HepG2 (cell line): Measurements from ENCODE around the gene EP300. TPM values are rescaled to one million over a fixed set of nuclear protein-coding genes. Genes with fewer than 3 reads are reported as not detected.

Experiments used
- ATAC-seq: fragments of 200-7000 bp; cut with Tn5 transposase; 3 replicates; pipeline ENCODE4 v1.9.1; 2020; ENCODE audit warnings: mild to moderate bottlenecking, moderate library complexity
- BruUV-seq: library from RNA; stranded (reverse); fragments of 400-500 nt; replicated peaks from 2 replicates; lab custom pipeline; 2021; lab: Mats Ljungman, UMichigan
- CTCF ChIA-PET: fragments of 300-600 bp; formaldehyde crosslinking; extraction: SDS; loops from one replicate; lab custom pipeline; 2021; ENCODE audit warnings: low total read pairs, inconsistent platforms, low intra/inter-chr PET ratio; lab: Yijun Ruan, JAX
- POLR2A ChIA-PET: fragments of 350-600 bp; sonication (Branson Sonifier 250); formaldehyde crosslinking; loops from one replicate; lab custom pipeline; 2020; ENCODE audit warnings: antibody characterized with exemption, inconsistent platforms; lab: Yijun Ruan, JAX
- DNase-seq: peaks from one replicate; pipeline ENCODE4 v3.0.0-alpha.2; 2015; ENCODE audit warnings: low spot score
- FAIRE-seq: peaks from 3 replicates; lab custom pipeline; 2011; peaks lifted over from hg19 to GRCh38; lab: Jason Lieb, UNC
- H2AFZ ChIP-seq: one replicate; pipeline ENCODE4 v1.6.1; 2011; ENCODE audit warnings: low read length, inconsistent platforms
- H3K27ac ChIP-seq: fragments of 300-600 bp; 3 replicates; pipeline ENCODE4 v1.8.0; 2011; ENCODE audit warnings: mixed run types, mild to moderate bottlenecking, mixed read lengths, low read length, inconsistent platforms; ENCODE audit not compliant: insufficient read depth; ENCODE audit errors: extremely low read length
- H3K27me3 ChIP-seq, 2 experiments: fragments of 200-600 bp in 1 of 2; 2 replicates in 1 of 2; 3 replicates in 1 of 2; pipeline versions ENCODE4 v1.6.0 to v1.8.0; 2011; ENCODE audit warnings: low read length in 2 of 2, mild to moderate bottlenecking in 2 of 2, moderate library complexity in 2 of 2, inconsistent platforms in 1 of 2; ENCODE audit not compliant: insufficient read depth in 2 of 2, control insufficient read depth in 1 of 2
- H3K36me3 ChIP-seq, 2 experiments: fragments of 200-600 bp in 1 of 2; replicated peaks in 1 of 2; 2 replicates in 1 of 2; 3 replicates in 1 of 2; pipeline versions ENCODE4 v1.5.1 to v1.8.0; 2011; ENCODE audit warnings: low read length in 2 of 2, inconsistent platforms in 1 of 2; ENCODE audit not compliant: insufficient read depth in 2 of 2, control insufficient read depth in 1 of 2
- H3K4me1 ChIP-seq: 2 replicates; pipeline ENCODE4 v1.5.1; 2012; ENCODE audit warnings: low read length, inconsistent platforms; ENCODE audit not compliant: insufficient read depth
- H3K4me2 ChIP-seq: 2 replicates; pipeline ENCODE4 v1.6.0; 2011; ENCODE audit warnings: low read depth, low read length, inconsistent platforms
- H3K4me3 ChIP-seq, 3 experiments: fragments of 200-600 bp in 1 of 3; sonication (generic), shearing (Covaris generic) in 1 of 3; replicated peaks in 1 of 3; 2 replicates each; pipeline ENCODE4 v1.5.1; 2011 to 2016; ENCODE audit warnings: low read length in 3 of 3, inconsistent platforms in 2 of 3, low read depth in 2 of 3, mild to moderate bottlenecking in 2 of 3, control low read depth in 1 of 3, mixed read lengths in 1 of 3; ENCODE audit not compliant: insufficient read depth in 1 of 3
- H3K79me2 ChIP-seq: one replicate; pipeline ENCODE4 v1.6.1; 2011; ENCODE audit warnings: low read length, inconsistent platforms; ENCODE audit not compliant: insufficient read depth
- H3K9ac ChIP-seq: 2 replicates; pipeline ENCODE4 v1.6.0; 2011; ENCODE audit warnings: mild to moderate bottlenecking, low read depth, low read length, inconsistent platforms; ENCODE audit not compliant: insufficient read depth
- H3K9me3 ChIP-seq: 2 replicates; pipeline ENCODE4 v1.5.1; 2012; ENCODE audit warnings: mild to moderate bottlenecking, low read length
- H4K20me1 ChIP-seq: 2 replicates; pipeline ENCODE4 v1.6.0; 2011; ENCODE audit warnings: inconsistent platforms, mild to moderate bottlenecking, low read length, moderate library complexity; ENCODE audit not compliant: insufficient read depth
- DZIP1 ChIP-seq: sonication (generic); formaldehyde crosslinking; IDR thresholded peaks from 2 replicates; pipeline ENCODE4 v1.5.0; 2020; ENCODE audit warnings: mild to moderate bottlenecking, missing genetic modification reagents
- GFI1 ChIP-seq: sonication (generic); formaldehyde crosslinking; IDR thresholded peaks from 2 replicates; pipeline ENCODE4 v1.5.0; 2020; ENCODE audit warnings: missing genetic modification reagents, mild to moderate bottlenecking, borderline replicate concordance
- HOXA3 ChIP-seq: sonication (generic); formaldehyde crosslinking; IDR thresholded peaks from 2 replicates; pipeline ENCODE4 v1.5.0; 2020; ENCODE audit warnings: missing genetic modification reagents
- HOXA9 ChIP-seq: sonication (generic); formaldehyde crosslinking; IDR thresholded peaks from 2 replicates; pipeline ENCODE4 v1.8.1; 2022; ENCODE audit warnings: missing genetic modification reagents, mild to moderate bottlenecking, moderate library complexity, borderline replicate concordance
- NFKBIZ ChIP-seq: IDR thresholded peaks from 2 replicates; pipeline ENCODE4 v1.6.1; 2018; ENCODE audit warnings: missing genetic modification reagents, missing compliant biosample characterization
- ZBTB26 ChIP-seq: IDR thresholded peaks from 2 replicates; pipeline ENCODE4 v1.6.1; 2016; ENCODE audit warnings: missing compliant biosample characterization, missing genetic modification reagents, borderline replicate concordance
- ZBTB38 ChIP-seq: sonication (generic); formaldehyde crosslinking; IDR thresholded peaks from 2 replicates; pipeline ENCODE4 v1.5.1; 2020; ENCODE audit warnings: mild to moderate bottlenecking, missing genetic modification reagents
- ZEB1 ChIP-seq: IDR thresholded peaks from 2 replicates; pipeline ENCODE4 v1.6.1; 2012; ENCODE audit warnings: mild to moderate bottlenecking, low read depth, inconsistent platforms; ENCODE audit not compliant: insufficient replicate concordance
- ZNF124 ChIP-seq: sonication (generic); formaldehyde crosslinking; IDR thresholded peaks from 2 replicates; pipeline ENCODE4 v1.4.0; 2020; ENCODE audit warnings: missing genetic modification reagents
- ZNF292 ChIP-seq: sonication (generic); formaldehyde crosslinking; IDR thresholded peaks from 2 replicates; pipeline ENCODE4 v1.8.1; 2022; ENCODE audit warnings: mild to moderate bottlenecking, low read depth, missing genetic modification reagents, borderline replicate concordance
- ZNF556 ChIP-seq: sonication (generic); formaldehyde crosslinking; IDR thresholded peaks from 2 replicates; pipeline ENCODE4 v1.4.0; 2020; ENCODE audit warnings: mild to moderate bottlenecking, missing genetic modification reagents, borderline replicate concordance
- ZNF589 ChIP-seq: sonication (generic); formaldehyde crosslinking; conservative IDR thresholded peaks from 2 replicates; pipeline ENCODE4 v1.8.0; 2022; ENCODE audit warnings: mild to moderate bottlenecking, moderate library complexity, missing genetic modification reagents
- ZNF839 ChIP-seq: sonication (generic); formaldehyde crosslinking; IDR thresholded peaks from 2 replicates; pipeline ENCODE4 v1.4.0; 2020; ENCODE audit warnings: missing genetic modification reagents, mild to moderate bottlenecking, borderline replicate concordance
- WGBS: methylation state at CpG from one replicate; pipeline ENCODE4 v1.1.6; 2017; ENCODE audit warnings: low lambda C conversion rate; 5-methylcytosine and 5-hydroxymethylcytosine counted together
- in situ Hi-C: cut with HindIII; loops from 2 replicates; pipeline ENCODE4 v1.10.0; 2017; ENCODE audit warnings: low pct_unique_long_range_greater_than_20kb; ENCODE audit not compliant: extremely low pct_ligation_motif_present
- intact Hi-C: fragments of 100-400 bp; cut with micrococcal nuclease; formaldehyde crosslinking; loops from one replicate; pipeline ENCODE4 v1.10.0; 2022; ENCODE audit not compliant: unreplicated experiment
- polyA plus RNA-seq, 8 experiments: library from polyadenylated mRNA; depleted of rRNA in 3 of 8; stranded (reverse) in 7 of 8; unstranded in 1 of 8; fragments of >200 nt; fragmentation: Illumina TruSeq in 4 of 8; extraction: Trizol in 4 of 8; gene quantifications; 2 replicates each; pipeline versions ENCODE4 v1.2.1 to v1.2.3, GENCODE V29; 2011 to 2016; ENCODE audit warnings: low read depth in 4 of 8, missing spikeins in 1 of 8, mixed read lengths in 1 of 8; ENCODE audit not compliant: insufficient read depth in 1 of 8
- total RNA-seq, 5 experiments: library from RNA; depleted of rRNA; stranded (reverse); fragments of >200 nt; fragmentation: Illumina TruSeq; extraction: Trizol; gene quantifications; 2 replicates each; pipeline ENCODE4 v1.2.3, GENCODE V29; 2016; ENCODE audit warnings: low read depth in 1 of 5

EP300 gene
- total and polyA plus RNA-seq, 2 of the 13 experiments (the other 11 are each of a cell fraction or from before 2014, with no cell fraction given): 13.6 to 14.9 TPM

DNA sequence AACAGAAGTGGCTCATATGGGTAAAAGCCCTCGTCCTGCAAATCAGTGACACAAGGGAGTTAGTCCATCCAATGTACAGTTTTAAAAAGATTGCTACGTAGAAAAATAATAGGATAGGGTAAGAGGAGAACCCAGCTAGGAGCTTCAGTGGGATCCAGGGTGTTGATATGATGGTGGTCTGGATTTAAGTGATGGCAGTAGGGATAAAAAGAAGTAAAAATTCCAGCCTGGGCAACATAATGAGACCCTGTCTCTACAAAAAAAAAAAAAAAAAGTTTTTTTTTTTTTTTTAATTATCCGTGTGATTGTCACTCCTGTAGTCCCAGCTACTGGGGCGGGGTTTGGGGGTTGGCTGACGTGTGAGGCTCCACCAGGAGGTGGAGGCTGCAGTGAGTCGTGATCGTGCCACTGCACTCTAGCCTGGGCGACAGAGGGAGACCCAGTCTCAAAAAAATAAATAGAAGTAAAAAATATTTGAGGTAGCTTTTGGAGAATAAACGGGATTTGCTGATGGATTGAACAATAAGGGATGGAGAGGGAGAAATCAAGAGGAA is 105.7 kb downstream of the EP300 start:
- H3K27me3 ChIP-seq: peaks cover 0 to 2% of the 10 kb centered on the region in 2 experiments; a peak in 1 of 5 replicates
- peaks cover 37% of the 10 kb centered on the region for H3K4me1 ChIP-seq
- DNase-seq: no peak
- H3K27ac ChIP-seq: no peak overlapping the region
- peak; percentile 25; the same call in 2 of the 3 replicates for ATAC-seq
- H3K4me2 ChIP-seq: peak overlapping the region; percentile 81
- peak overlapping the region; percentile 78 for H2AFZ ChIP-seq
- H3K9ac ChIP-seq: peak overlapping the region; percentile 49; the same call in 1 of the 2 replicates
- H3K79me2 ChIP-seq: no peaks in the 10 kb centered on the region
- H3K36me3 ChIP-seq: no peaks in the 10 kb centered on the region
- no peak for FAIRE-seq
- BruUV-seq: no TSS peak
- ChIA-PET POLR2A (no interaction called here), CTCF (no interaction called here)
- peak overlapping the region; percentile 58 to 87 (median 61) for H3K4me3 ChIP-seq
- in situ Hi-C loops: no loop called here
- H3K9me3 ChIP-seq: no peaks in the 10 kb centered on the region
- intact Hi-C loops: no loop called here
- H4K20me1 ChIP-seq: no peaks in the 10 kb centered on the region
- 2% methylated on average over 9 of the region's 9 CpGs for WGBS
- TF ChIP-seq NFKBIZ (CRISPR knock-in tag) (no peak), ZNF124 (CRISPR knock-in tag) (no peak), ZNF292 (CRISPR knock-in tag) (peak; percentile 4; the same call in 1 of the 2 replicates), ZBTB38 (CRISPR knock-in tag) (no peak), ZNF589 (CRISPR knock-in tag) (0 out of 2 replicates have a peak, but pooled peaks have one; percentile 2), HOXA9 (CRISPR knock-in tag) (0 out of 2 replicates have a peak, but pooled peaks have one; percentile 15), ZNF839 (CRISPR knock-in tag) (no peak), ZNF556 (CRISPR knock-in tag) (no peak), ZEB1 (no peak), ZBTB26 (CRISPR knock-in tag) (0 out of 2 replicates have a peak, but pooled peaks have one; percentile 2), HOXA3 (CRISPR knock-in tag) (no peak), GFI1 (CRISPR knock-in tag) (0 out of 2 replicates have a peak, but pooled peaks have one; percentile 5), DZIP1 (CRISPR knock-in tag) (no peak)
